ENCODE data around the gene FAM149B1. TPM values are rescaled to one million over a fixed set of nuclear protein-coding genes. Genes with fewer than 3 reads are reported as not detected.

Gene FAM149B1
- total RNA-seq, 1 donor from 2014 or later, result 19.4 TPM

DNA sequence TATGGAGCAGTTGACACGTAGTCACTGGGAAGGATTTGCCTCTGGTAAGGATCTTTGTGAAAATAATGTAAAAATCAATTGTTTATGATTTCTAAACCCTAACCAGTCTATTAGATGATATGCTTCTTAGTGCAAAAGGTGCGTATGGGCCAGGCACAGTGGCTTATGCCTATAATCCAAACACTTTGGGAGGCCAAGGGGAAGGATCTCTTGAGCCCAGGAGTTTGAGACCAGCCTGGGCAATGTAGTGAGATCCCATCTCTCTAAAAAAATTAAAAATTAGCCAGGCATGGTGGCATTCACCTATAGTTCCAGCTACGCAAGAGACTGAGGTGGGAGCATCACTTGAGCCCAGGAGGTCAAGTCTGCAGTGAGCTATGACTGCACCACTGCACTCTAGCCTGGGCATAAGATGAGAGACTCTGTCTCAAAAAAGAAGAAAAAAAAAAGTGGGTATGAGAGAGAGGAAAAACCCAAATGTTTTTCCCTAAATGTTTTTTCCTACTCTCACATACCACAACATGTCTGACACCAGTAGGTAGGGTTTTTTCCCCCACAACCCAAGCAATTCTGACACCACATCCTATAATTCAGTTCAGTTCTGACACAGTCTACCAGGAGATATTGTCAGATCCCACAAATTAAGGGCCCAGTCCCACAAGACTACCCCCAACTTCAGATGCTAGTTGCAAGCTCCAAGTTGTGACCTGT is 42.6 kb downstream of the FAM149B1 start:
- H3K4me1 ChIP-seq, result no peaks in the 10 kb centered on the region
- TF ChIP-seq, protein P1, sequence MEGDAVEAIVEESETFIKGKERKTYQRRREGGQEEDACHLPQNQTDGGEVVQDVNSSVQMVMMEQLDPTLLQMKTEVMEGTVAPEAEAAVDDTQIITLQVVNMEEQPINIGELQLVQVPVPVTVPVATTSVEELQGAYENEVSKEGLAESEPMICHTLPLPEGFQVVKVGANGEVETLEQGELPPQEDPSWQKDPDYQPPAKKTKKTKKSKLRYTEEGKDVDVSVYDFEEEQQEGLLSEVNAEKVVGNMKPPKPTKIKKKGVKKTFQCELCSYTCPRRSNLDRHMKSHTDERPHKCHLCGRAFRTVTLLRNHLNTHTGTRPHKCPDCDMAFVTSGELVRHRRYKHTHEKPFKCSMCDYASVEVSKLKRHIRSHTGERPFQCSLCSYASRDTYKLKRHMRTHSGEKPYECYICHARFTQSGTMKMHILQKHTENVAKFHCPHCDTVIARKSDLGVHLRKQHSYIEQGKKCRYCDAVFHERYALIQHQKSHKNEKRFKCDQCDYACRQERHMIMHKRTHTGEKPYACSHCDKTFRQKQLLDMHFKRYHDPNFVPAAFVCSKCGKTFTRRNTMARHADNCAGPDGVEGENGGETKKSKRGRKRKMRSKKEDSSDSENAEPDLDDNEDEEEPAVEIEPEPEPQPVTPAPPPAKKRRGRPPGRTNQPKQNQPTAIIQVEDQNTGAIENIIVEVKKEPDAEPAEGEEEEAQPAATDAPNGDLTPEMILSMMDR (IDR thresholded peaks at IDR 0.05), result no peak
- H3K9me3 ChIP-seq, result no peaks in the 10 kb centered on the region
- no peaks in the 10 kb centered on the region for H3K27me3 ChIP-seq
- no peak overlapping the region for H3K27ac ChIP-seq
- H3K36me3 ChIP-seq, result peaks cover 3 to 27% of the 10 kb centered on the region in 2 donors
- intact Hi-C loops (cut with DNase I), result no loop called here
- no peak overlapping the region for H3K4me3 ChIP-seq
- DNase-seq (ENCODE audit: low spot score in 2 of 2), result no peak

DNA sequence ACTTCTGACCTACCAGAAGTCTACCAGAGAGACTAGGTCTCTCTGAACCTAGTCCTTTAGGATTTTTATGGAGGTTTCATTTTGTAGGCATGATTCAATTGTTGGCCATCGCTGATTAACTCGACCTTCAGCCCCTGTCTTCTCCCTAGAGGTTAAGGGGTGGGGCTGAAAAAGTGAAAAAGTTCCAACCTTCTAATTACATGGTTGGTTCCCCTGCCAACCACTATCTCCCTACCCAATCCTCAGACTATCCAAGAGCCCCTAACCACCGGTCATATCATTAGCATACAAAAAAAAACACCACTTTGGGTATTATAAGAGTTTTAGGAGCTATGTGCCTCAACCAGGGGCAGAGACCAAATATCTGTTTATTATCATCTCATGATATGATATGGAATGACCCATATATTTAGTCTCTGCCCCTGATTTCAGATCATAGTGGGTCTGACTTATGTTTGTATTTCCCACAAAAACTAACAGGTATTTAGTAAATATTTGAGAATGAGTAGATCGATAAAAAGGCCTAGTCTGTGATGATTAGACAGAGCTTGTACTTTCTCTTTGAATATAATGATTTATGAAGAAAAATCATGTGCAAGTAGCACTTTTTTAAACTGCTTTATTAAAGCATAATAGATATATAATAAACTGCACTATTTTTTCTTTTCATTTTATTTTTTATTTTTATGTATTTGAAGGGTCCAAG is 43.3 kb downstream of the FAM149B1 start:
- Histone ChIP-seq H3K27ac (no peak overlapping the region), H3K9me3 (no peaks in the 10 kb centered on the region), H3K4me1 (no peaks in the 10 kb centered on the region), H3K4me3 (no peak overlapping the region), H3K27me3 (no peaks in the 10 kb centered on the region), H3K36me3 (peaks cover 3 to 28% of the 10 kb centered on the region in 2 donors)
- intact Hi-C loops (cut with DNase I), result no loop called here
- DNase-seq (ENCODE audit: low spot score in 2 of 2), result no peak
- TF ChIP-seq, protein P1 (IDR thresholded peaks at IDR 0.05), result no peak

GRCh38 chr10:73215749-73216148 is 47.8 kb downstream of the FAM149B1 start:
- peaks cover 10 to 21% of the 10 kb centered on the region in 2 donors for H3K36me3 ChIP-seq
- intact Hi-C loops (cut with DNase I), result no loop called here
- no peak overlapping the region for H3K4me3 ChIP-seq
- no peak overlapping the region for H3K27ac ChIP-seq
- TF ChIP-seq, protein P1 (IDR thresholded peaks at IDR 0.05), result no peak
- H3K4me1 ChIP-seq, result no peaks in the 10 kb centered on the region
- H3K27me3 ChIP-seq, result no peaks in the 10 kb centered on the region
- no peak for DNase-seq (ENCODE audit: low spot score in 2 of 2)
- H3K9me3 ChIP-seq, result no peaks in the 10 kb centered on the region

GRCh38 chr10:73217628-73218027 is 49.7 kb downstream of the FAM149B1 start:
- H3K27me3 ChIP-seq, result no peaks in the 10 kb centered on the region
- TF ChIP-seq, protein P1 (IDR thresholded peaks at IDR 0.05), result no peak
- H3K4me3 ChIP-seq, result no peak overlapping the region
- no peaks in the 10 kb centered on the region for H3K4me1 ChIP-seq
- no peak for DNase-seq (ENCODE audit: low spot score in 2 of 2)
- peaks cover 10 to 21% of the 10 kb centered on the region in 2 donors for H3K36me3 ChIP-seq
- no peaks in the 10 kb centered on the region for H3K9me3 ChIP-seq
- no peak overlapping the region for H3K27ac ChIP-seq
- intact Hi-C loops (cut with DNase I), result no loop called here

DNA sequence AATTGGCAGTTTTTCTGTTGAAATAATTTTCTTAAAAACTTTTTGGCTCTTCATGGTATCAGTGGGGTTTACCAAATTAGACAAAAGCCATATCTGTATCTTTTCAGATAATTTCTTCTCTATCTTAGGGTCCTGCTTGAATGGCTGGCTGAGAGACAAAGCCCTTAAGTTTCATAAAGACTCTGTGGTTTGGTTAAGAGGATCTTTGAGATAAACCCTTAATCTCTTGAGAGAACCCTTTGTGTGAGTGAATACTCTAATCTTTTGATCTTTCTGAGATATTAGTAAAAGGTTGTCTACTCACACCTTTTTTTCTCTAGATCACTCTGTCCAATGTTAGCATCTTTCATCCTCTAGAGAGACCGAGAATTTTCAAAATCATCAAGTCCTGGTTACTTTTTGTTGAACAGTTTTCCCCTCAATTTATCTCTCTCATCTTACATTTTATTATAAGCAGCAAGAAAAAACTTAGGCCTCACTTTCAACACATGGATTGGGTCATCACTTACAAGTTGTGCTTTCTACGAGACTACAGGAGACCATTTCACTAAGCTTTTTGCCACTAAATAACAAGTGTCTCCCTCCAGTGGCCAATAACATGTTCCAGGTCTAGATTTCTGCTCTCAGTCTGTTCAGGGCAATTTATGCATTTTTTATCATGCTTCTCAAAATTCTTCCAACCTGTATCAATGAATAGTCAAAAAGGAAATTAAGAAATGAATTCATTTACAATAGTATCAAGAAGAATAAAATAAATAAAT is 50.7 kb downstream of the FAM149B1 start:
- no peaks in the 10 kb centered on the region for H3K9me3 ChIP-seq
- peaks cover 10 to 21% of the 10 kb centered on the region in 2 donors for H3K36me3 ChIP-seq
- no peak for DNase-seq (ENCODE audit: low spot score in 2 of 2)
- H3K27me3 ChIP-seq, result no peaks in the 10 kb centered on the region
- intact Hi-C loops (cut with DNase I), result no loop called here
- TF ChIP-seq, protein P1 (IDR thresholded peaks at IDR 0.05), result peak in 1 of 3 experiments; percentile 4
- no peaks in the 10 kb centered on the region for H3K4me1 ChIP-seq
- no peak overlapping the region for H3K27ac ChIP-seq
- H3K4me3 ChIP-seq, result no peak overlapping the region

Measured in ascending aorta (tissue), 2 donors.